ENCODE data around the gene CCL20. TPM values are rescaled to one million over a fixed set of nuclear protein-coding genes. Genes with fewer than 3 reads are reported as not detected.

CCL20 gene
- total and polyA plus RNA-seq, 12 donors: 0.39 to 0.80 (median 0.46) TPM; not detected in 8

- DNase-seq: peak in 3 of 7 donors; percentile 38 to 56 (median 46)
- H3K9me3 ChIP-seq (replicated peaks in 1 of 3): no peaks in the 10 kb centered on the region
- WGBS, 4 donors: 79 to 82% (median 80%) methylated on average over 15 of the region's 15 CpGs
- H3K4me1 ChIP-seq (replicated peaks in 1 of 2): no peaks in the 10 kb centered on the region
- no peak overlapping the region for H3K4me3 ChIP-seq
- no peaks in the 10 kb centered on the region for H3K36me3 ChIP-seq (replicated peaks in 1 of 2)
- H3K27ac ChIP-seq: peak overlapping the region in 1 of 5 donors; percentile 22
- TF ChIP-seq POLR2A (IDR thresholded peaks at IDR 0.05): no peak
- no peak for TF ChIP-seq CTCF (IDR thresholded peaks at IDR 0.05)
- intact Hi-C loops (cut with DNase I): no loop called here
- no peaks in the 10 kb centered on the region for H3K27me3 ChIP-seq
Measured at GRCh38 chr2:227805578-227805977, 8.1 kb upstream of the CCL20 start.

- 78 to 97% (median 90%) methylated on average over 1 of the region's 1 CpG for WGBS, 4 donors
- Histone ChIP-seq H3K4me1 (replicated peaks in 1 of 2) (no peaks in the 10 kb centered on the region), H3K36me3 (replicated peaks in 1 of 2) (no peaks in the 10 kb centered on the region), H3K27ac (no peak overlapping the region), H3K9me3 (replicated peaks in 1 of 3) (no peaks in the 10 kb centered on the region), H3K4me3 (no peak overlapping the region), H3K27me3 (peaks cover under 1% of the 10 kb centered on the region)
- DNase-seq: no peak
- intact Hi-C loops (cut with DNase I): no loop called here
- no peak for TF ChIP-seq POLR2A (IDR thresholded peaks at IDR 0.05)
- TF ChIP-seq CTCF (IDR thresholded peaks at IDR 0.05): no peak
Measured at GRCh38 chr2:227808936-227809335, 4.7 kb upstream of the CCL20 start.

GRCh38 chr2:227812001-227812400, 1.6 kb upstream of the CCL20 start:
- no peaks in the 10 kb centered on the region for H3K36me3 ChIP-seq (replicated peaks in 1 of 2)
- H3K27ac ChIP-seq: no peak overlapping the region
- DNase-seq: no peak
- no peak for TF ChIP-seq CTCF (IDR thresholded peaks at IDR 0.05)
- no peak for TF ChIP-seq POLR2A (IDR thresholded peaks at IDR 0.05)
- intact Hi-C loops (cut with DNase I): no loop called here
- H3K4me1 ChIP-seq (replicated peaks in 1 of 2): no peaks in the 10 kb centered on the region
- H3K9me3 ChIP-seq (replicated peaks in 1 of 3): no peaks in the 10 kb centered on the region
- peaks cover 6% of the 10 kb centered on the region for H3K27me3 ChIP-seq
- H3K4me3 ChIP-seq: no peak overlapping the region
- WGBS, 4 donors: 79 to 88% (median 82%) methylated on average over 4 of the region's 4 CpGs

- no peaks in the 10 kb centered on the region for H3K4me1 ChIP-seq (replicated peaks in 1 of 2)
- peaks cover 6% of the 10 kb centered on the region for H3K27me3 ChIP-seq
- DNase-seq: no peak
- no peak overlapping the region for H3K4me3 ChIP-seq
- no peak overlapping the region for H3K27ac ChIP-seq
- no peaks in the 10 kb centered on the region for H3K36me3 ChIP-seq (replicated peaks in 1 of 2)
- TF ChIP-seq POLR2A (IDR thresholded peaks at IDR 0.05) (no peak), CTCF (IDR thresholded peaks at IDR 0.05) (no peak)
- 62 to 80% (median 75%) methylated on average over 2 of the region's 2 CpGs for WGBS, 4 donors
- H3K9me3 ChIP-seq (replicated peaks in 1 of 3): no peaks in the 10 kb centered on the region
- intact Hi-C loops (cut with DNase I): no loop called here
Measured at GRCh38 chr2:227813229-227813561, 447 bp upstream of the CCL20 start.

Data from adrenal gland (tissue), 12 donors.